ENCODE results near the gene LHB.
A peak's percentile ranks its signal among the peaks of the same experiment; 100 is the strongest.

LHB gene

DNA sequence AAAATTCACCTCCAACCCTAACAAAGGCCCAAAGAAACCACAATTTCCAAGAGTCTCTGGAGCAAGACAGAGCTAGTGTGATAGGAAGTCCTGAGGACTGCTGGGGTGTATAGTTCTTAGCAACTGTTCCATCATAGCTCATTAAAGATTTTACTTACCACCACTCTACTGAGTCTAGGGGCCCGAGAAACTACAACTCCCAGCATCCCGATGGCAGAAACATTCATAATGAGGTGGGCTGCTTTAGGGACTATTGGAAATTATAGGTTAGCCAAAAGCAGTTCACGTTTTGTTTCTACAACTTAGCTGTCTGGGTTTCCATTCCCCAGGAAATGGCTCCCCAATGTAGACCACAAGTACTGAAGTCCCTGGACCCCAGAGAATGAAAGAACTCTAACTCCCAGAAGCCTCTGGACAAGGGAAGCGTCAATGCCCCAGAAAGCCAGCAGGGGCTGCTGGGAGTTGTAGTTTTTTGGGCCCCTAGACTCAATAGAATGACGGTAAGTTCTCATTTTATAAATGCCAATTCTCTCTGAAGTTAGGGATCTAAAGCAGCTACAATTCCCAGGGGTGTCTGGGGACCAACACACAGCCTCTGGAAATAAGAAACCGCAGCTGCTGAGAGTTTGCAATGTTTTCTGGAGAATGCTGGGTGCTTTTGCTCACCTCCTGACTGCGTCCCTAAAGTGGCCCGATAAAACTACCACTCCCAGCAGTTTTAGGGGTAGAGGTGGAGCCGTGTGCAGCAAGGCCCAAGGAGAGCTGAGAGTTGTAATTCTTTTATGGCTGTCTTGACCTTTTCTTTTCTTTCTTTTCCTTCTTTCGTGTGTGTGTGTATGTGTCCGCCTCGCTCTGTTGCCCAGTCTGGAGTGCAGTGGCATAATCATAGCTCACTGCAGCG is 40.7 kb downstream of the LHB start:
- DNase-seq (ENCODE audit: low read depth in 2 of 2): no peak

DNA sequence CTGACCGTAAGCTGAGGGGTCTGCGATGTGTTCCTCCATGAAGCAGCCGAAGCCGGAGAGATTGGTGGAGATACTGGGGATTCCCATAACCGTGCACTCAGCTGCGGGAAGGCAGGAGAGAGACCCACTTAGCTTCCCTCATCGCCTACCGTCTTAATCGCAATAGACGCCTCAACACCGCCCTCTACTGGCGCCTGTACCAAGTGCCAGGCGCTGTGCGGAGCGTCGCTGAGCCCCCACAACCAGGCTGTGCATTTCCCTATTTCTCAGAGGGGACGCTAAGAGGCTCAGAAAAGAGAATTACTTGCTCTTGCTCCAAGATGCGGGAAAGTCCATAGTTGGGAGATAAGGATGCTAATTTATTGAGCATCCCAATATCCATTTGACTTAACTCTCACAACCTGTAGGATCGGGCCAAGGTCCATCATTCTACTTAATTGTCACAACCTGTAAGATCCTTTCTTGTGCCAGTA is 45.9 kb downstream of the LHB start:
- peak; percentile 80 to 87 for DNase-seq (ENCODE audit: low read depth in 2 of 2)

GRCh38 chr19:48970139-48970766 is 46.6 kb downstream of the LHB start:
- DNase-seq (ENCODE audit: low read depth in 2 of 2): no peak

DNA sequence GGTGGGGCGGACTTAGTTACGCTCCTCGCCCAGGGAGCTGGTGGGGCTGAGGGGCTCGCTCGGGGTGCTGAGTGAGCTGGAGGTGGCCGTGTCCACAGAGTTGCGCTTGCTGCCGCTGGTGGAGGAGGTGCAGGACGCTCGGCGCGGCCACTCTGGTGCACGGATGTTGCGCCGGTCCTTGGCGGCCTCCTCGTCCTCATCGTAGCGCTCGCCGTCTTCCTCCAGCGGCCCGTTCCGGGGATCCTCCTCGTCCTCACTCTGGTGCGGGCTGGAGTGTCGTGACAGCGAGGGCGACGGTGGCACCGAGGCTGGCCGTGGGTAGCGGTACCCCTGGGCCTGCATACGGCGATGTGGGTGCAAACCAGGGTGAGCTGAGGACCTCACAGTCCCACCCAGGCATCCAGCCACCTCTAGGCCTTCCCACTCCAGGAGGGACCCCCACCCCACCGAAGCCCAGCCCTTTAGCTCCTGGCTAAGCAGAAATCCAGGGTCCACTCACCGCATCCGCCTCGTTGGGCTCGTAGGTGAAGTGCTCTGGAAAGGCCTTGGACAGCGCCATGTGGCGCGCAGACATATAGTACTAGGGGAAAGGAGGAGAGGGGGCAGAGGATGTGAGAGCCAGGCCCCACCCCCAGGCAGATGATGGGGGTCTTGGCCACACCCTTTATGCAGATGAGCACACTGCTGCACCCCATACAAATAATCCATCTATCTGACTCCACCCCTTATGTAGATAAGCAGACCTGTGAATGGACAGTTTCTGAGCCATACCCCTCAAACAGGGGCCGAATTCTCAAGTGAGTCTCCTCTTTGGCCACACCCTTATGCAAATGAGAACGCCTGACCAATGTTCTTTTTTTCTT is 47.4 kb downstream of the LHB start:
- DNase-seq (ENCODE audit: low read depth in 2 of 2): no peak

DNA sequence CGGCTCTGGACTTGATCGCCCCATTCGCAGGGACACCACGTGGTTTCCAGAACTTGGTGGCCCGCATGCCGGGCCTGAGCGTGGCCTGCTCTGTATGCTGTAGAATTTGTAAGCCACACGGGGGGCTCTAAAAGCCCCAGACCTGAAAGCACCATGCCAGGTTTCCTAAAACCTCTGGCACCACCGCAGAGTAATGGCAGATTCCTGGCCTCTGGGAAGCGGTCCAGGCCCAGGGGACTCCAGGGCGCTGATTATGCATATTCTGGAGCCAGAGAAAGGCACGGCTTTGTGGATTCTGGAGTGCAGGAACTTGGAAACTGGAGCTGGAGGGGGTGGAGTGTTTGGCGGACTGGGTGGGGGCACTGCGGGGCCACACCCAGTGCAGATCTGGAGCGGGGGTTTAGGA is 48.1 kb downstream of the LHB start:
- no peak for DNase-seq (ENCODE audit: low read depth in 2 of 2)

- DNase-seq (ENCODE audit: low read depth in 2 of 2): no peak
Measured at GRCh38 chr19:48968179-48968661, 48.7 kb downstream of the LHB start.

DNA sequence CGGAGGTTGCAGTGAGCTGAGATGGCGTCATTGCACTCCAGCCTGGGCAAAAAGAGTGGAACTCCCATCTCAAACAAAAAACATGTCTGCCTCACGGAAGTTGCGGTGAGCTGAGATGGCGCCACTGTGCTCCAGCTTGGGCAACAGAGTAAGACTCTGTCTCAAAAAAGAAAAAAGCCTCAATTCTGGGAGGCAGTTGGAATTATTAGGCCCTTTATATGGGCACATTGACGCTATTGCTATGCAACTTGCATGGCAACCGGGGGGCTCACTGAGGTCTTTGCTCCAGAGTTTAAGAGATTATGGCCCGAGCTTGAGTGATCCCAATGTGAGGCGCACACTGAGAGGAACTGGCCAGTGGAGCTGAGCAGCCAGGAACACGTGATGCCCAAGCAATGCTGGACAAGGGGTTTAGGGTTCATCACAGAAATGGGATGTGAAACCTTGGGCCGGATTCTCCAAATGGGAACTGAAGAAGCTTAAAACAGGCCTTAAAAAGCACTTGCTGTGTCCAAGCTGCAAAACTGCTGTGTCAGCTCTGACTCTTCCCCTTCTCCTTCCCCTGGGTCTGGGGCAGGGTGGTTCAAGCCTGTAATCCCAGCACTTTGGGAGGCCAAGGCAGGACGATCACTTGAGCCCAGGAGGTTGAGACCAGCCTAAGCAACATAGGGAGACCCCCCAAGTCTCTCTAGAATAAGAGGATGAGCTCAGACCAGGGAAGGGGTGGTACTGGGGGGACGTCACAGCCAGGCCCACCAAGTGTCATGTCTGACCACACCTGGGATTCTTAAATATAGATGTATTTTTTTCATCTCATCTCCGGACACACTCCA is 49.3 kb downstream of the LHB start:
- DNase-seq (ENCODE audit: low read depth in 2 of 2): no peak

DNA sequence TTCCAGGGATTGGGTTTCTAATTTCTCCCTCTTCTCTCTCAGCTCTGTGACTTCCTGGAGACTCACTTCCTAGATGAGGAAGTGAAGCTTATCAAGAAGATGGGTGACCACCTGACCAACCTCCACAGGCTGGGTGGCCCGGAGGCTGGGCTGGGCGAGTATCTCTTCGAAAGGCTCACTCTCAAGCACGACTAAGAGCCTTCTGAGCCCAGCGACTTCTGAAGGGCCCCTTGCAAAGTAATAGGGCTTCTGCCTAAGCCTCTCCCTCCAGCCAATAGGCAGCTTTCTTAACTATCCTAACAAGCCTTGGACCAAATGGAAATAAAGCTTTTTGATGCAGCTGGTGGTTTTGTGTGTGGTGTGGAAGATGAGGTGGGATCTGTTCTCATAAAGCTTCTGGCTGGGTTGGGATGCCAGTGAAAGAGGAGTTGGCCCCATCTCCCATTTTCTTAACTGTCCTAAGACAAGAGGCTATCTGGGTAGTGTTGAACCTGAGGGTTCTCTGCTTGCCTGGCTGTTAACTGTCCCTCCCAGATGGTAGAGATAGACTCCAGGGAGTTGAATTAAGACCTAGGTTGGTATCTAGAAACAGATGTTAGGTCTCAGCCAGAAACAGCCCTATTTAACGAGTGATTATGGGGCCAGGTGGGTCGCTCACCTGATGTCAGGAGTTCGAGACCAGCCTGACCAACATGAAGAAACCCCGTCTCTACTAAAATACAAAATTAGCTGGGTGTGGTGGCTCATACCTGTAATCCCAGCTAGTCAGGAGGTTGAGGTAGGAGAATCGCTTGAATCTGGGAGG is 50.1 kb downstream of the LHB start:
- no peak for DNase-seq (ENCODE audit: low read depth in 2 of 2)
